Measurements from ENCODE around the gene NUB1. TPM values are rescaled to one million over a fixed set of nuclear protein-coding genes. Genes with fewer than 3 reads are reported as not detected.

Gene NUB1
- total RNA-seq, 1 donor from 2014 or later: 61.7 TPM

DNA sequence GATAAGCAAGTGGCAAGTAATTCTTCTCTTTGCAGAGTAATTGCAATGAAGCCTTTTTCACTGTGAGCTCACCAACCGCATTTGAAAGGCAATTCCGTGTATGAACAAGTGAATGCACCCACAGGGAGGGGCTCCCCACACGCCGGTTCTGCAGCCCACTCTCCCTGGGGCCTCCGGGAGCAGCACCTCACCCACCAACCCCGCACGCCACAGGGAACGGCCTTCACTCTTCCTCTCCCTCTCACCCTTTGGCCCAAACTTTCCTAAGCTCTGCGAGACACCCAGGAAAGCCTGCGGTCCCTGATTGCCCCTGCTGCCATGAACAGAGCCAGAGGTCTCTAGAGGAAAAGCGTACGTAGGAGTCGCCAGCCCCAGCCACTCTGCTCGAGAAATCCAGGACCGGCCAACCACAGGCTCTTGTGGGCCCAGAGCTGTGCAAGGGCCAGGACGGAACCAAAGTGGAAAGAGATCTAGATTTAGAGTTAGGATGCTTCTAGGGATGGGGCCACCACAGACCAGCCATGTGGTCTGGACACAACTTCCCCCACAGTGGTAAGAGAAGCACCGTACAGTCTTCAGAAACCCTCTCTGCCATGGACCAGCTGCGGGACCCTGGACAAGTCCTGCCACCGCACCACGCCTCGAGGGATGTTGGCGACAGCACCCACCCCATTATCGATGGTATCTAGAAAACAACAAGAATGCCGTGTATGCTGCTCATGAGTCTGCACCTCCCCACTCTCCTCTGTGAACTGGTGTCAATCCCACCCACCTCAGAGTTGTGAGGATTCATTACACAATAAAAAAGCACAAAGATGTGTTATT is 64.7 kb downstream of the NUB1 start:
- Mint-ChIP-seq H3K27me3 (ENCODE audit: unreplicated experiment) (peaks cover 29% of the 10 kb centered on the region), H3K9me3 (ENCODE audit: unreplicated experiment) (no peaks in the 10 kb centered on the region), H3K36me3 (ENCODE audit: unreplicated experiment) (no peaks in the 10 kb centered on the region), H3K4me3 (ENCODE audit: unreplicated experiment) (no peak overlapping the region), H3K4me1 (ENCODE audit: unreplicated experiment) (peaks cover 39% of the 10 kb centered on the region), H3K27ac (ENCODE audit: unreplicated experiment) (no peak overlapping the region)
- no peak for DNase-seq (ENCODE audit: extremely low spot score, unreplicated experiment)
- TF ChIP-seq, protein P1, sequence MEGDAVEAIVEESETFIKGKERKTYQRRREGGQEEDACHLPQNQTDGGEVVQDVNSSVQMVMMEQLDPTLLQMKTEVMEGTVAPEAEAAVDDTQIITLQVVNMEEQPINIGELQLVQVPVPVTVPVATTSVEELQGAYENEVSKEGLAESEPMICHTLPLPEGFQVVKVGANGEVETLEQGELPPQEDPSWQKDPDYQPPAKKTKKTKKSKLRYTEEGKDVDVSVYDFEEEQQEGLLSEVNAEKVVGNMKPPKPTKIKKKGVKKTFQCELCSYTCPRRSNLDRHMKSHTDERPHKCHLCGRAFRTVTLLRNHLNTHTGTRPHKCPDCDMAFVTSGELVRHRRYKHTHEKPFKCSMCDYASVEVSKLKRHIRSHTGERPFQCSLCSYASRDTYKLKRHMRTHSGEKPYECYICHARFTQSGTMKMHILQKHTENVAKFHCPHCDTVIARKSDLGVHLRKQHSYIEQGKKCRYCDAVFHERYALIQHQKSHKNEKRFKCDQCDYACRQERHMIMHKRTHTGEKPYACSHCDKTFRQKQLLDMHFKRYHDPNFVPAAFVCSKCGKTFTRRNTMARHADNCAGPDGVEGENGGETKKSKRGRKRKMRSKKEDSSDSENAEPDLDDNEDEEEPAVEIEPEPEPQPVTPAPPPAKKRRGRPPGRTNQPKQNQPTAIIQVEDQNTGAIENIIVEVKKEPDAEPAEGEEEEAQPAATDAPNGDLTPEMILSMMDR (IDR thresholded peaks at IDR 0.05): no peak

DNA sequence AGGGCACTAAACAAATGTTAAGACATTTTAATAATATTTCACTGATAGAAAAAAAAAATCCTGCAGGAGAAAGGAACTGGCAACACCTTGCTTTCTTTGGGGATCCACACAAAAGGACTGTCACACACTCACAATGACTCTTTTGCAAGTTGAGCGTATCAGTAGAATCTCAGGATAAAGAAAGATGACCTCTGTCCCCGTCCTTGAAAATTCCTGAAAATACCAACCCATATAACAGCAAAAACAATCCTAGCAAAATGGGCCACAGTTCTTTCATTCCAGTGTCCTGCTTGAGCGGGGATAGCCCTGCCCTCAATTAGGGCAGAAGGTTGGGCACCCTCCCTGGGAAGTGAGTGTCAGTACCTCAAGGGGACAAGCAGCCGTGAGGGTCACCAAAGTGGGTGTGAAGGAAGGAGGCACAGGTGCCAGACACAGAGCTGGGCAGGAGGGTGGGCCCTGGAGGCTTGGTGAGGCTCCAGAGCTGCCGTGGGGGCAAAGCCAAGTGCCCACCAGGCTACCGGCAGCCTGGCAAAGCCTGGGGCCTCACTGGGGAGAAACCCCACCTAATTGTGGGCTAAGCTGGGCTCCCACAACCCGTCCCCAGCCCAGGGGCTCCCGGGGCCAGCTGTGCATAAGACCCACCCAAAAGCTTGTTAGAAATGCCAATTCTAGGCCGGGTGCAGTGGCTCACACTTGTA is 65.4 kb downstream of the NUB1 start:
- H3K27me3 Mint-ChIP-seq (ENCODE audit: unreplicated experiment): peaks cover 37% of the 10 kb centered on the region
- no peak overlapping the region for H3K4me3 Mint-ChIP-seq (ENCODE audit: unreplicated experiment)
- H3K4me1 Mint-ChIP-seq (ENCODE audit: unreplicated experiment): peaks cover 38% of the 10 kb centered on the region
- H3K36me3 Mint-ChIP-seq (ENCODE audit: unreplicated experiment): no peaks in the 10 kb centered on the region
- H3K9me3 Mint-ChIP-seq (ENCODE audit: unreplicated experiment): no peaks in the 10 kb centered on the region
- H3K27ac Mint-ChIP-seq (ENCODE audit: unreplicated experiment): no peak overlapping the region
- TF ChIP-seq, protein P1 (IDR thresholded peaks at IDR 0.05): no peak
- DNase-seq (ENCODE audit: extremely low spot score, unreplicated experiment): no peak

DNA sequence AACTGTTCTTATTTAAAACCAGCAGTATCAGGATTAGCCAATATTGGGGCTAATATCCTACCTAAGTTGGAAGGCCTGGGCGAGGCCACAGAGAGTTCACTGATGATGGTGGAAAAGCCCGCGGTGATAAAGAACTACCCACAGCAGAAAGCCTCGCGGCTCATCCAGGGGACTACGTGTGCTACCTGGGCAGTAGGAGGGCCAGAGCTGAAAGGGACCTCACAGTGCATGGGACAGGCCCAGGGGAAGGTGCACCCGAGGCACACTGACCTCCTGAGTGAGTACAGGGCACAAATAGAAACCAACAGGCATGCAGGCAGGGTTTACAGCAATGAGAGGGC is 66.9 kb downstream of the NUB1 start:
- TF ChIP-seq, protein P1 (IDR thresholded peaks at IDR 0.05): no peak
- no peak for DNase-seq (ENCODE audit: extremely low spot score, unreplicated experiment)
- Mint-ChIP-seq H3K27ac (ENCODE audit: unreplicated experiment) (no peak overlapping the region), H3K27me3 (ENCODE audit: unreplicated experiment) (peaks cover 50% of the 10 kb centered on the region), H3K9me3 (ENCODE audit: unreplicated experiment) (no peaks in the 10 kb centered on the region), H3K4me1 (ENCODE audit: unreplicated experiment) (peaks cover 23% of the 10 kb centered on the region), H3K4me3 (ENCODE audit: unreplicated experiment) (peak overlapping the region; percentile 53), H3K36me3 (ENCODE audit: unreplicated experiment) (no peaks in the 10 kb centered on the region)

DNA sequence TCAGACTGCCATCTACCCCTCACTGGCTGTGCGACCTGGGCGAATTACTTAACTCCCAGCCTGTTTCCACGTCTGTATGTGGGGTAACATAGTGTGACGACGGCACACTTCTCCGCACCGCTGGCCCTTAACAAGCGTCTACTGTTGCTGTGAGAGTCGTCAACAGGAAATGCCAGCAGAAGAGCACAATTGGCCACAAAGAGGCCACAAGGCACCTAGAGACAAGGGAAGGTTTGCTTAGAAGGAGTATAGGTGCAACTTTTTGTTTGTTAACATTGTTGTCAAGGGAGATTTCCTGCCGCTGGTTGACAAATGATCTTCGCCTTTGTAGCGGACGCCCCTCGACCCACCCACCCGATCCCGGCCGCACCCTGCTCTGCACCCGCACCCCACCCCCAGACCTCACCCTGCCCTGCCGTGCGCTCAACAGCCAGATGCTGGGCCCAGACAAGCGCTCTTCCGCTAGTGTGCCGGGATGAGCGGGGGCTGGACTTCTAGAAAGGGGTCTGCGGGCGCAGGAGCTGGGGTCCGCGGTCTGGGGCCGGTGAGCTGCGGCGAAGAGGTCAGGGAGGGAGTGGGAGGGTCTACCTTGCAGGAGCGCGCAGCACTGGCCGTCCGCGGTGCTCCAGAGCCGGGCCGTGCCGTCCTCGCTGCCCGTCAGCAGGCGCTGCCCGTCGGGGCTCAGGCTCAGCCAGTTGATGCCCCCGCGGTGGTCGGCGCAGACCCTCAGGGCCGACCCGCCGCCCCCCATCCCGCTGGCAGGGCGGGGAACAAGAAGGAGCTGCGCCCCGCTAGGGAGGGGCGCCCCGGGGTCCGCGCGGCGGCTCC is 67.4 kb downstream of the NUB1 start:
- H3K9me3 Mint-ChIP-seq (ENCODE audit: unreplicated experiment): no peaks in the 10 kb centered on the region
- H3K36me3 Mint-ChIP-seq (ENCODE audit: unreplicated experiment): no peaks in the 10 kb centered on the region
- peaks cover 55% of the 10 kb centered on the region for H3K27me3 Mint-ChIP-seq (ENCODE audit: unreplicated experiment)
- no peak for DNase-seq (ENCODE audit: extremely low spot score, unreplicated experiment)
- TF ChIP-seq, protein P1 (IDR thresholded peaks at IDR 0.05): no peak
- H3K27ac Mint-ChIP-seq (ENCODE audit: unreplicated experiment): no peak overlapping the region
- H3K4me3 Mint-ChIP-seq (ENCODE audit: unreplicated experiment): peak overlapping the region; percentile 53
- H3K4me1 Mint-ChIP-seq (ENCODE audit: unreplicated experiment): peaks cover 17% of the 10 kb centered on the region
